Sciatic nerve (tissue), 2 donors: ENCODE measurements around the gene TRAF3IP1. TPM values are rescaled to one million over a fixed set of nuclear protein-coding genes. Genes with fewer than 3 reads are reported as not detected.
A peak's percentile ranks its signal among the peaks of the same experiment; 100 is the strongest.

Source experiments
- ATAC-seq: fragments of 200-7000 bp; cut with Tn5 transposase; one replicate; pipeline ENCODE4 v1.9.1; 2020; ENCODE audit warnings: mild to moderate bottlenecking, moderate library complexity
- DNase-seq: peaks from one replicate; pipeline ENCODE4 v3.0.0-alpha.2; 2020; ENCODE audit warnings: low spot score
- intact Hi-C: fragments of 100-400 bp; cut with DNase I; formaldehyde crosslinking; loops from one replicate; pipeline ENCODE4 v1.14.2; 2022
- total RNA-seq: library from RNA; stranded (reverse); fragmentation: NEBNext Ultra II Directional; extraction: Animal tissue kit (Norgen Biotek cat#: 25700); gene quantifications from one replicate; pipeline ENCODE4 v1.2.1, GENCODE V29; 2021
- donor health status: DM: no; HTN: no; CAD: no.
- donor health status: DM: no; HTN: no; CAD: no.

The TRAF3IP1 gene
- total RNA-seq, 1 donor from 2014 or later = 33.4 TPM

DNA sequence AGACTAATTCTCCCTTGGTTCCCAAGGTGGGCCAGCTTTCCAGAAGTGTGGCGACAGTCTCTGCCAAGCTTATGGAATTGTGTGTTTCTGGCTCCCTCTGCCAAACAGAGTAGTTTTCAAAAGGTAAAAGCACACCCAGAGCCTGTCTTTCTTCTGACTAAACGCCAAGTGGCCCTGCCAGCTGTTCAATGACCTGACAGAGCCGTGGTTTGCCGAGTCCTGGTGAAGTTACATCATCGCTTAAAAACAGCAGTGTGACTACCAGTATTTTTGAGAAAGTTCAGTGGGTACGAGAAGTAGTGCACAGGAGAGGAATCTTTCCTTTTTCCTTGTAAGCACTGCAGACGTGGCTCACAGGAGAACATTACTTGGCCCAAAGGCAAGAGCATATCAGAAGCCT is 33.8 kb upstream of the TRAF3IP1 start:
- intact Hi-C loops = no loop called here
- DNase-seq (no peak), ATAC-seq (peak; percentile 59)

DNA sequence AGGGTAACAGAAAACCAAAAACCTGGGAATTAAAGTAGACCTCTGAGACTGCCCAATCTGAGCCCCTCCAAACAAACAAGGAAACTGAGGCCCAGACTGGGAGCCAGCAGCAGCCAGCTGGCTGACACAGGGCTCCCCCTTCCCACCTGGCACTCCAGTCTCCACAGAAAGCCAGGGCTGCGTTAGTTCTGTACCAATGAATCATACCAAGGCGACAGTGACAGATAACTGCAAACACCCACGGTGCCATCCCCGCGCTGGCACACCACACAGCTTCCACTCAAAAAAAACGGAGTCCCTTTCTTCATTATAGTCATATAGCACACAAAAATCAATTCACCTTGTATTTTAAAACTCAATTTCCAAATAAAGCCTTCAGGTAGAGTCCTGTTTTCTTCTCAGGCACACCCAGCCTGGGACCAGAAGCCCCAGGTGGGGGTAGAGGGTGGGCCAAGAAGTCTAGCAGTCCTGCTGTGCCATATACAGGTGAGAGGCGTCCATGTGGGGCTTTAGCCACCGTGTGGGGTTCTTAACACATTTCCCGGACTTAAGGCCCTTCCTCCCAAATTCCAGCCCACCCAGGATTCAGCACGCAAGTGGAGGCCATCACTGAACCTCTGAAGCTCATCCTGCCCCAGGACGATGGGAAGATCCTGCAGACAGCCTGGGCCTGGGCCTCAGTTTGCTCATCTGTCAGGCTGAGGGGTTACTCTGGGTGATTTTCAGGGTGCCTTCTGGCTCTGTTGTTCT is 33.2 kb upstream of the TRAF3IP1 start:
- DNase-seq = peak; percentile 58
- intact Hi-C loops = no loop called here
- ATAC-seq = no peak

DNA sequence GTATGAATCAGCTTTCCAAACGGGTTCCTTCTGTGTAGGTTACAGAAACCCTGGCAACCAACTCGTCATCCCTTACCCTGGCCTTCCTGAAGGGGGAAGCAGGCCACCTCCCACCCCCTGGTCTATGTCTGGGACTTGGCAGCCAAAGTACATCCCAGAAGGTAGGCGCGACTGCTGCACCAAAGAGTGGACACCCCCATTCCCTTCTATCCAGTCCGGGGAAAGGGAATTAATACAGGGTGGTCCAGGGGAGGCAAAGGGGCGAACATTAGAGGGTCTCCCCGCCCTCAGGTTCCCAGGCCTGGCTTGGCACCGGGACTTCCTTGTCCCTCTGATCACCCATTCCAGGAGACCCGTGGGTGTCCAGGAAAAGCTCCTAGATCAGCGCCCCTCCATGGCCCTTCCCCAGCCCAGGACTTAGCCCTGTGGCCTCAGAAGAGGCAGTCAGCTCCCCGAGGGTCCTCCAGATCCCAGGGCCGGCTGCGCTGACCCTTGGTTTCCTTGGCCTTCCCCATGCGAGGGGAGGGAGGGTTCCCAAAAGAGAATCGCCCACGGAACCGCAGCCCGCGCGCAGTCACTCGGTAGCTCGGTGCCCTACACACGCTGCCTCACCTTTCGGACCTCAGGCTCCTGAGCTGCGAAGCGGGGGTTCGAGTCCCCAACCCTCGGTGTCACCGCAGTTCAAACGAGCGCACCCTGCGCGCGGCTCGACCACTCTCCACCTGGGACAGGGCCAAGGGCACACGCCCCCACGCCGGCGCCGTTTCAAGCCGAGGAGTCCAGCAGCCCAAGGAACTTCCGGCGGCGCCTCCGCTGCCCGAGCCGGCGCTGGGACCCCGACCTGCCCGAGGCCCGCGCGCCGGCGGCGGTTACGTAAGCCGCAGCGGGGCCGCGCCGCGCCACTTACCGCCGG is 32.3 kb upstream of the TRAF3IP1 start, which contains the start of gene PER2:
TSS of gene PER2 (minus strand) at position 874 of the 913 bp plus-strand sequence. CDS start 10,674 bp downstream, outside the sequence.
- intact Hi-C loops = no loop called here
- peak; percentile 41 for ATAC-seq
- DNase-seq = peak; percentile 78

DNA sequence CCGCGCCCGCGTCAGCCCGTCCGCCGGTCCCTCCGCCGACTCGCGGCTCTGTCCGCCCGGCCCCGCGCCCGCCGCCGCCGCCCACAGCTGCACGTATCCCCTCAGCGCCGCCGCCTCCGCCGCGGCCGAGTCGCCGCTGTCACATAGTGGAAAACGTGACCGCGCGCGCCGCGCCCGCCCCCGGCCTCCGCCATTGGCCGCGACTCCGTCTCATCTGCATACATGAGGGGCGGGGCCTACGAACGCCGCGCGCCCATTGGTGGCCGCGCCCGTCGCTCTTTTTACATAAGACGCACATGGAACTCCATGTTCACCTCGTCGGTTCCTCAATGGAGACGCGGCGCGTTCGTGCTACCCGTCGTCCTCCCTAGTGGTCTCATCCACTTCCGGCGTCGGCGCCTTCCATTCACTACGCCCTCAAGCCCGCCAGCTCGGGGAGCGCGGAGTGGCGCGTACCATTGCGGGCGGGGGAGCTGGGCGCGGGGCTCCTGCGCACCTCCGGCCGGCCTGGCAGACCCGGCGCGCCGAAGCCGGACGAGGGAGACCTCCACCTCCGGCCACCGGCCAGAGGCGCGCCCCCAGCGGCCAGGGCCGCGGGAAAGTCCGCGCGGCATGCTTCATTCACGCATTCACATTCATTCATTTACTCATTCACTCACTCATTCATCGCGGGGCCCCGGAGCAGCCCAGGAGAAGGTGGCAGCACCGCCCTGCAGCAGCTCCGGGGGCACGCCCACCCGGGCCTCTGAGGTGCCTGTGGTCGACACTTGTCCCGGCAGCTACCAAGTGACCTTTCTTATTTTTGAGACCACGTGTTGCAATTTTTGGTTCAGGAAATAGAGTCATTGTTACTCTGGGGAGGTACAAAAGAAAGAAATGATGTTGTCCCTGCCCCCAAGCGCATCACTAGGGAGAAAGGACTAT is 31.4 kb upstream of the TRAF3IP1 start:
- peak; percentile 88 for ATAC-seq
- intact Hi-C loops = no loop called here
- peak; percentile 98 for DNase-seq

DNA sequence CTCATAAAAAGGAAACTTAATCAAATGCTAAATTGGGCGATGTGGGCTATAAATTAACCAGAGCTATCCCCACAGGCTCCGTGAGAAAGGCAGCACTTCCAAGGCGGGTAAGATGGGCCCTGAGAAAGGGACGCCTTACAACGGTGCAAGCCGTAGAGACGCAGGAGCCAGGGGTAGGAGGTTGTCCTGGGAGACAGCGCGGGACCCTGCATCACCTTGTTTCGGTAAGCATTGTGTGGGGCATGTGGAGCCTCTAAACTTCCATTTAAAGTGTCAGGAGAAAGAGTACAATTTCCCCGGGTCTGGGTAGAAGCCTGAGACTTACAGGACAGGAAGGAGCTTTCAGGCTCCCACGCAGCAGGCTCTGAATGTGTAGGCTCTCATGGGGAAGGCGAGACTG is 30.7 kb upstream of the TRAF3IP1 start:
- no peak for ATAC-seq
- intact Hi-C loops = no loop called here
- DNase-seq = peak; percentile 53

DNA sequence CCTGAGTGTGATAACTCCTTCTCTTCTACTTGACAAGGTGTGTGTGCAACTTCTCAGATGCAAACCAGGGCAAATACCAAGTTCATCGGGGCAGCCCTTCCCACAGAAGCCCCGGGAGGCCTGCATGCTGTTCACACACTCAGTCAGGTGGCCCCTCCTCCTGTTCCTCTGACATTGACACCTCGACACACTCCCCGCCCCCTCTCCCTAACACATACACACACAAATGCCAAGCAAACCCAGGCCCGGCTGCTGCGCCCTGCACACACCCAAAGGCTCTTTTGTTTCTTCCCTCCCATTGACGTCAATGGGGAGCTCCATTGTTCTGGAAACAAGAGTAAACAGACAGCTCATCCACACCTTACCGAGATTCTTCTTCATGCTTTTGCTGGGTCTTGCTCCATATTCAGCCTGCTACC is 30.2 kb upstream of the TRAF3IP1 start:
- DNase-seq (peak; percentile 75), ATAC-seq (no peak)
- intact Hi-C loops = no loop called here

DNA sequence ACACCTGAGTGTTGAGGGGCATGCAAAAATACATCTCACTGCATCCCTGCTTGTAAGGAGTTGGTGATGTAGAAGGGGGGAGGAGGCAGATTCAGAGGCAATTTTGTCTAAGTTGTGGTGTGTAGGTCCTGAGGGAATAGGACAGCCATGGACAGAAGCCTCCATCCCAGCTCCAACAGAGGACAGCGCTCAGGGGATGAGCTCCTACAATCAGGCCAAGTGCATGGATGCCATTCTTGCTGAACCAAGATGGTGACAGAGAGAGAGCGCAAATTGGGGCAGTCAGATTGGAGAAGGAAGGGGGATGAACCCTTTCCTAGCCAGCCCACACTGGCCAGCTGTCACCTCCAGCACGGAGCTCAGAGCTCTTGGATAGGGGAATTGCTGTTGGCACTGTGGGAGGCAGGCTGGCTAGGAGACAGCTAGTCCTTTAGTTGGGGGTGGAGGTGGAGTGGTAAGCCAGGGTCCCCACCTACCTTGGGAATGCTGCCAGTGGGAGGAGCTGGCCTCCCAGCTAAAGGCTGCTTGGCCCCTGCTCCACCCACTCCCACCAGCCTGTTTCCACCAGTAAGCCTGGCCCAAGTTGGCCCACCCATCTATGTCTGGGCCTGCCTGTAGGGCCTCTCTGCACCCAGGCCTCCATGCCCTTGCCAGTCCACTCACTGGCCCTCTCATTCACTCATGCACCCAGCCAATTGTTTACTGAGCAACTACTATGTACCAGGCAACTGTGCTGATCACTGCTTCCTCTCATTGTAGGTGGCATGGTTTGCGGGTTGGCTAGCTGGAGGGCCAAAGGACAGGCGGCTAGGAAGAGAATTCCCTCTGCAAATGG is 29.4 kb upstream of the TRAF3IP1 start:
- DNase-seq = peak; percentile 66
- intact Hi-C loops = no loop called here
- ATAC-seq = no peak

DNA sequence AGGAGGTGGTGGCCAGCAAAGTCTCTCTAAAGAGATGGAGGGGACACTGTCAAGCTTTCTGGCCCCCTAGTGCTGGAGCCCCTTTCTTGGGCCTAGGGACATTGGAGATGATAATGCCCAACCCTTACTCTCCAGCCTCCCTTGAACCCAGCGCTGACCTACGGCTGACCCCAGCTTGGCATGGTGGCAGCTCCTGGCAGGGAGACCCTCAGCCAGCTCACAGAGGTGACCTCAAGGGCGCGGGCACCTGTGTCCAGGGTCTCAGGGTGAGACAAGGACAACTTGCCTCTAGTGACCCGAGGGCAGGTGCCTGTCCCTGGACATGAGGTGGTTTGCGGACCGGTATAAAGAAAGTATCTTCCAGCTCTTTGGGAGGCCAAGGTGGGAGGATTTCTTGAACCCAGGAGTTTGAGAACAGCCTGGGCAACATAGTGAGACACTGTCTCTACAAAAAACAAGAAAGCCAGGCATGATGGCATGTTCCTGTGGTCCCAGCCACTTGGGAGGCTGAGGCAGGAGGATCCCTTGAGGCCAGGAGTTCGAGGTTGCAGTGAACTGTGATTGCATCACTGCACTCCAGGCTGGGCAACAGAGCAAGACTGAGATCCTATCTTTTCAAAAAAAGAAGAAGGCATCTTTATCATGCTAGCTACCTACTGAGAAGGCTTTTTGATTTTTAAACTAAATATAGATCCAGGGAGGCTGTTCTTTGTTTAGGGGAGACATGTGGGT is 28.6 kb upstream of the TRAF3IP1 start:
- DNase-seq (peak; percentile 57), ATAC-seq (no peak)
- intact Hi-C loops = no loop called here

DNA sequence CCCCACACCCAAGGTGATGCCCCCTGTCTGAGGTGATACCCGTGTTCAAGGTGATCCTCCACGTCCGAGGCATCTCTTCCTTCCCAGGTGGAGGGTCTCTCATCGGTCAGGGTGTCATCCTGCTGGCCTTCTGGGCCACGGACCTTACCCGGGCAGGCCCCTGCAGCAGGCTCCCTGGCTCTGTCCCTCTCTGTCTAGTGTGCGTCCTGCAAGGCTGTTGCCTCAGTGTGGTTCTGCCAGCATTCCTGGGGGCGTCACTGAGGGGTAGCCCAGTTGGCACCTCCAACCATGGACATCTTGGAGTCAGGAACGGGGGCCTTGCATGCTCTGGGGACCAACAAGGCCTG is 26.3 kb upstream of the TRAF3IP1 start:
- DNase-seq = peak; percentile 34
- no peak for ATAC-seq
- intact Hi-C loops = no loop called here

DNA sequence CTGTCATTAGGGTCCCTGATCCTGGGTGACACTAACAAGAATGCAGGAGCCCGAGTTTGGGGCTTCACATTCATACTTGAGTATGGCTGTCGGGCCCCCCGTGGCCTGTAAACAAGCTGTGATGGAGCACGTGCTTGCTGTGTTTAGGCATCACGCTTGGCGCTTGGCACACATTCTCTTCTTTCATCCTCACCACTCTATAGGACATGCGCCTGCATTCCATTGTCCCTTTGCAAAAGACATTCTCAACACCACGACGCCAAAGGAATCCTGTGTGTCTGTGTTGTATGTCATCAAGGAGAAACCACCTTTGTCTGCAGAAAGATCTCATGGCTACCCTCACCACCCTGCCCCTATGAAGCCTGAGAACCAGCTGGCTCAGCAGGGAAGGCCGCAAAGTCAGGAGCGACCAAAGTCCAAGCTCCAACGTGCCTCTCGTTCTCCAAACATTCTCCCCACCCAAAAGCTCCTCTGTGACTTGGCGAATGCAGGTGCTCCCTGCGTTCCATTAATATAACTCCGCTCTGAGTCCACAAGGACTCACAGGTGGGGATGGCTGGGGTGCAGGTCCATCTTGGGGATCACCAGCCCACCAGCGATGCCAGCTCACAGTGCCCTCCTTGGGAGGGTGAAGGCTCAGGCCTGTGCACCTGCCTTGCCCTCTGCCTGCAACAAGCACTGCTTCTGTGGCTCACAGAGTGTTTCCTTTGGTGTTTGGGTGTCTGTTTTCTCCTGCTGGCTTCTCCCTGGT is 25.8 kb upstream of the TRAF3IP1 start:
- ATAC-seq = no peak
- DNase-seq = peak; percentile 45
- intact Hi-C loops = no loop called here

DNA sequence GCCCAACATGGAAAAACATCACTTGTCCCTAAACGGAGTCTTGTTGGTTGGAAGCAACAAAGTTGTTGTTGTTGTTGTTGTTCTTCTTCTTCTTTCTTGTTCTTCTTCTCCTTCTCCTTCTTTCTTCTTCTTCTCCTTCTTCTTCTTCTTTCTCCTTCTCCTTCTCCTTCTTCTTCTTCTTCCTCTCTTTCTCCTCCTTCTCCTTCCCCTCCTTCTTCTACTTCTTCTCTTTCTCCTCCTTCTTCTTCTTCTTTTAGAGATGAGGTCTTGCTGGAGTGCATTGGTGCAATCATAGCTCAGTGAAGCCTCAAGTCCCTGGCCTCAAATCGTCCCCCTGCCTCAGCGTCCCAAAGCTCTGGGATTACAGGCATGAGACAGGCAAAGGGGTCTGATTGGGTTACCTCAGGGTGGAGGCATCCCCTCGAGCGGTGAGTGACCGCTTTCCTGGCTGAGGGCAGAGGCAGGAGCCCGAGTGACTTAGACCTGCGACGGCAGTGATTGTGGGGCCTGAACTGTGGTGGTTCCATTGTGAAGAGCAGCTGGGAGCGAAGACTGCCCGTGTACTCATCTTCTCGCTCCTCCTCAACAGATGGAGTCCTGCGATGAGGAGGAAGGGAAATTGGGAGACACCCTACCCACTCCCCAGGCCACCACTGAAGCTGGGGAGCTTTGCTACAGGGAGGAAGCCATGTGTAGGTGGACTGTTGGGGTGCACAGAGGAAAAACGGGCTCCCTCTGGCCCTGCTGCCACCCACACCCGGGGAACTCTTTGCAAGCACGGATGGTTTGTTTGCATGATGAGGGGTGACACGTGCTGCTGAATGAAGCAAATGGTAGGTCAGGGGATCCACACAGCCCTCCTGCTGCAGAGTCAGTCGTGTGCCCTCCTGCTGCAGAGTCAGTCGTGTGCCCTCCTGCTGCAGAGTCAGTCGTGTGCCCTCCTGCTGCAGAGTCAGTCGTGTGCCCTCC is 24.9 kb upstream of the TRAF3IP1 start:
- no peak for ATAC-seq
- DNase-seq = peak; percentile 28
- intact Hi-C loops = no loop called here

DNA sequence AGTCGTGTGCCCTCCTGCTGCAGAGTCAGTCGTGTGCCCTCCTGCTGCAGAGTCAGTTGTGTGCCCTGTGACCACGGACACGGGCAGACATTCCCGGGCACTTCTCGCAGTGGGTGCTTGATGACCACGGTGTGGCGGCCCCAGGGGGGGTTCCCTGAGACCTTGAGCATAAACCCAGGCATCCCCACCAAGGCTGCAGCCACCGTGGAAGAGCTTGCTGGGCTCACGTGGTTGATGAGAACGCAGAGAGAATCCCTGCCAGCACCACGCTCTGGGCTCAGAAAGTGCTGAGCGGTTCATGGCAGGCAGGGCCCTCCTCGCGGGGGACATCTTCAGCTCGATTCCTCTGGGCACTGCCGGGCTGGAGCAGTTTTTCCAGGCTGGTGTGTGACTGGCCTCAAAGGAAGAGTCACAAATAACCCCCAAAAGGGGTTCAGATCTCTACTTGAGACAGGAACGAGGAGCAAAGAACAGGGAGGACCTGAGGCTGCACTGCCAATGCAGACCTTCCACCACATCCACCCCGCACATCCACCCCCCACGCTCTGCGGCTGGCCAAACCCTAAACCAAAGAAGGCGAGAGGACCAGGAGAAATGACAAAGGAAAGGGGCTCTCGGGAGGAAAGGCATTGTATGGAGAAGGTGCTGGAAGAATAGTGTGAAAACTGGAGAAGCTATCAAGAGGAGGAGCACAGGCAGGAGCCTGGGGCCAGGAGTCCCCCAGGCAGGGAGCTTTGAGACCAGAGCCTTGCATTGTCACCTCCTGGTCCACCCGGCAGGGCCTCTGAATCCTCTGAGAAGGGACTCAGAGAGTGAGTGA is 23.5 kb upstream of the TRAF3IP1 start:
- DNase-seq (peak; percentile 52), ATAC-seq (no peak)
- intact Hi-C loops = no loop called here

DNA sequence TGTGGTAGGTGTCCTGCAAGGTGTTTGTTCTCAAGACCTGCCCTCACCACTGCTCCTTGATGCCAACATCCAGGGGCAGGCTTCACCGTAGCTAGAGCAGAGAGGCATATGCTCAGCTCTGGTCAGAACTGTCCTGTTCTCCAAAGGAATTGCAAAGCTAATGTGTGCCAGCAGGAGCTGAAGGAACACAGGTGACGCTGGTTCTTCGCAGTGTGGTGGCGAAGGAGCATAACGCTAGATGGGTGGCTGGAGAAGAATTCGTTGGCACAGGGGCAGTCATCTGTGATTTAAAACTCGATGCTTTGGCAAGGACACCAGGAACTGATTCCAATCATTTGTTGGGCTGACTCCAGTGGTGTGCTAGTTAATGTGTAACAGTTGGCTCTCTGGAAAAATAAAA is 20.5 kb upstream of the TRAF3IP1 start:
- ATAC-seq (no peak), DNase-seq (peak; percentile 50)
- intact Hi-C loops = no loop called here

DNA sequence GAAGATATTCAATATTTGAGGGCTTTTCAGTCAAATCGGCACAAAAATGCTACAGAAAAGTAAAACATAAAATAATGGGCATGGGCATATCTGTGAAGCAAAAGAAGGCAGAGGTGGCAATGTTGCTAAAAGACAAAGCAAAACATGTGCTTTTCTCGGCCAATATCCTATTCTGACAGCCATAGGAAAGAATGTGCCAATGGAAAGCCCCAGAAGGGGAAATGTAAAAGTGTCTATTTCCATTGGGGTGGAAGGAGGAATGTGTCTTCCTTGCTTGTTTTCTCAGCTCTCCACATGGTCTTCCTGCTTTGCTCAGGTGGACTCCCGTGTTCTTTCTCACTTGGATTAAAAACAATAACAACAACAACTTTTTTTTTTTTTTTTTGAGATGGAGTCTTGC is 18.2 kb upstream of the TRAF3IP1 start:
- DNase-seq (no peak), ATAC-seq (no peak)
- intact Hi-C loops = no loop called here

DNA sequence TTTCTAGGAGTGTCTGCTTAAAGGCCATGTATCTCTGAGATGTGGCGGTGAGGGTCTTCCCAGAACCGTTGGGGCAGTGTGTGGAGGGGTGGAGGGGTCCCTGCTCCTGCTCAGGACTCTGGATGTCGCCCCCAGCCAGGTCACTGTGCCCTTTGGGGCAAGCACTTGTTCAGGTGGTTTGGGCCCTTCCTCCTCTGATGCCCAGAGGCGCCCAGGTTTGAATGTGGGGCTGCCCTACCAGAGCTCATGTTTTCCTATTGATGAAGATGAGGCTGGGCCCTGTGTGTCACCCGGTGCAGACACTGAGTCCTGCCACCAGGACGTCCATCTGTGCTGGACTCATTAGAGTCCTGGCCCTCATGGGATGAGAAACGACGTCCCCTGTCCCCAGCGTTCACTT is 17.6 kb upstream of the TRAF3IP1 start:
- intact Hi-C loops = no loop called here
- ATAC-seq = no peak
- no peak for DNase-seq
